ENCODE data around the gene CLDN11. TPM values are rescaled to one million over a fixed set of nuclear protein-coding genes. Genes with fewer than 3 reads are reported as not detected.

CLDN11 gene
- total RNA-seq, 1 experiment from 2014 or later = 8.7 TPM

- CTCF ChIA-PET = interaction anchor here (1.0 kb wide), 1 partner anchor 11 kb away, joined by 9 read pairs; no protein-coding TSS in a partner anchor
- no peak for DNase-seq
- Mint-ChIP-seq H3K27ac (ENCODE audit: unreplicated experiment) (no peak overlapping the region), H3K36me3 (ENCODE audit: insufficient read depth, unreplicated experiment) (no peaks in the 10 kb centered on the region), H3K4me3 (ENCODE audit: low read depth, unreplicated experiment) (no peak overlapping the region), H3K27me3 (ENCODE audit: unreplicated experiment) (peaks cover 27% of the 10 kb centered on the region), H3K4me1 (ENCODE audit: low read depth, unreplicated experiment) (no peaks in the 10 kb centered on the region), H3K9me3 (ENCODE audit: low read depth, unreplicated experiment) (no peaks in the 10 kb centered on the region)
- no TSS peak for BruUV-seq (replicated peaks)
- TF ChIP-seq CTCF (IDR thresholded peaks at IDR 0.05; ENCODE audit: unreplicated experiment) = no peak
- intact Hi-C loops (cut with micrococcal nuclease; ENCODE audit: unreplicated experiment) = no loop called here
Observed at GRCh38 chr3:170458285-170458684, 39.6 kb downstream of the CLDN11 start.

GRCh38 chr3:170463011-170463410 lies 44.3 kb downstream of the CLDN11 start:
- Mint-ChIP-seq H3K27ac (ENCODE audit: unreplicated experiment) (no peak overlapping the region), H3K4me3 (ENCODE audit: low read depth, unreplicated experiment) (no peak overlapping the region), H3K27me3 (ENCODE audit: unreplicated experiment) (peaks cover 31% of the 10 kb centered on the region), H3K36me3 (ENCODE audit: insufficient read depth, unreplicated experiment) (no peaks in the 10 kb centered on the region), H3K4me1 (ENCODE audit: low read depth, unreplicated experiment) (peaks cover 15% of the 10 kb centered on the region), H3K9me3 (ENCODE audit: low read depth, unreplicated experiment) (no peaks in the 10 kb centered on the region)
- CTCF ChIA-PET = no interaction called here
- DNase-seq = no peak
- BruUV-seq (replicated peaks) = no TSS peak
- intact Hi-C loops (cut with micrococcal nuclease; ENCODE audit: unreplicated experiment) = no loop called here
- no peak for TF ChIP-seq CTCF (IDR thresholded peaks at IDR 0.05; ENCODE audit: unreplicated experiment)

GRCh38 chr3:170465955-170466354 lies 47.3 kb downstream of the CLDN11 start:
- peaks cover 40% of the 10 kb centered on the region for H3K4me1 Mint-ChIP-seq (ENCODE audit: low read depth, unreplicated experiment)
- no peak for TF ChIP-seq CTCF (IDR thresholded peaks at IDR 0.05; ENCODE audit: unreplicated experiment)
- CTCF ChIA-PET = interaction anchor here (0.7 to 1.1 kb wide), 2 partner anchors 24 to 226 kb away, joined by 3 read pairs; no protein-coding TSS in a partner anchor
- no peaks in the 10 kb centered on the region for H3K9me3 Mint-ChIP-seq (ENCODE audit: low read depth, unreplicated experiment)
- intact Hi-C loops (cut with micrococcal nuclease; ENCODE audit: unreplicated experiment) = no loop called here
- H3K27me3 Mint-ChIP-seq (ENCODE audit: unreplicated experiment) = peaks cover 15% of the 10 kb centered on the region
- H3K4me3 Mint-ChIP-seq (ENCODE audit: low read depth, unreplicated experiment) = no peak overlapping the region
- no peaks in the 10 kb centered on the region for H3K36me3 Mint-ChIP-seq (ENCODE audit: insufficient read depth, unreplicated experiment)
- DNase-seq = no peak
- H3K27ac Mint-ChIP-seq (ENCODE audit: unreplicated experiment) = no peak overlapping the region
- no TSS peak for BruUV-seq (replicated peaks)

GRCh38 chr3:170467007-170467406 lies 48.3 kb downstream of the CLDN11 start:
- Mint-ChIP-seq H3K4me3 (ENCODE audit: low read depth, unreplicated experiment) (no peak overlapping the region), H3K9me3 (ENCODE audit: low read depth, unreplicated experiment) (no peaks in the 10 kb centered on the region), H3K27ac (ENCODE audit: unreplicated experiment) (no peak overlapping the region), H3K27me3 (ENCODE audit: unreplicated experiment) (peaks cover 15% of the 10 kb centered on the region), H3K36me3 (ENCODE audit: insufficient read depth, unreplicated experiment) (no peaks in the 10 kb centered on the region), H3K4me1 (ENCODE audit: low read depth, unreplicated experiment) (peaks cover 41% of the 10 kb centered on the region)
- TF ChIP-seq CTCF (IDR thresholded peaks at IDR 0.05; ENCODE audit: unreplicated experiment) = no peak
- BruUV-seq (replicated peaks) = no TSS peak
- CTCF ChIA-PET = no interaction called here
- intact Hi-C loops (cut with micrococcal nuclease; ENCODE audit: unreplicated experiment) = no loop called here
- no peak for DNase-seq

Measured in Calu3 (cell line).